IMR-90 (cell line): ENCODE measurements around the gene LPGAT1. TPM values are rescaled to one million over a fixed set of nuclear protein-coding genes. Genes with fewer than 3 reads are reported as not detected.

Experiments
- ATAC-seq: fragments of 200-7000 bp; cut with Tn5 transposase; 2 replicates; pipeline ENCODE4 v1.9.1; 2020; ENCODE audit warnings: low read depth, mild to moderate bottlenecking, moderate library complexity
- BruUV-seq: library from RNA; stranded (reverse); fragments of 400-500 nt; replicated peaks from 2 replicates; lab custom pipeline; 2021; lab: Mats Ljungman, UMichigan
- CTCF ChIA-PET: fragments of 300-600 bp; formaldehyde crosslinking; extraction: SDS; loops from one replicate; lab custom pipeline; 2021; ENCODE audit warnings: antibody characterized with exemption; lab: Yijun Ruan, JAX
- POLR2A ChIA-PET: fragments of 300-600 bp; sonication (Branson Sonifier 250); formaldehyde crosslinking; loops from one replicate; lab custom pipeline; 2022; ENCODE audit warnings: antibody characterized with exemption; ENCODE audit not compliant: unreplicated experiment; lab: Charles Lee
- DNase-seq: peaks from one replicate; pipeline ENCODE4 v3.0.0; 2013
- H2AFZ ChIP-seq: replicated peaks from 2 replicates; pipeline ENCODE3; 2013; ENCODE audit warnings: low read length, mild to moderate bottlenecking; ENCODE audit not compliant: poor library complexity
- H2AK5ac ChIP-seq: 2 replicates; pipeline ENCODE4 v1.6.1; 2013; ENCODE audit warnings: low read depth, low read length, inconsistent platforms
- H2AK9ac ChIP-seq: replicated peaks from 2 replicates; pipeline ENCODE3; 2013; ENCODE audit warnings: mild to moderate bottlenecking, low read depth, low read length, moderate library complexity; ENCODE audit not compliant: poor library complexity
- H2BK120ac ChIP-seq: 2 replicates; pipeline ENCODE4 v1.6.1; 2013; ENCODE audit warnings: low read depth, low read length, inconsistent platforms
- H2BK15ac ChIP-seq: 3 replicates; pipeline ENCODE4 v1.6.1; 2013; ENCODE audit warnings: low read depth, low read length, inconsistent platforms
- H2BK20ac ChIP-seq: 2 replicates; pipeline ENCODE4 v1.6.1; 2013; ENCODE audit warnings: low read depth, mild to moderate bottlenecking, inconsistent platforms, low read length, moderate library complexity
- H2BK5ac ChIP-seq: 2 replicates; pipeline ENCODE4 v1.6.1; 2013; ENCODE audit warnings: mild to moderate bottlenecking, low read depth, low read length, inconsistent platforms; ENCODE audit not compliant: poor library complexity, severe bottlenecking
- H3K14ac ChIP-seq: replicated peaks from 2 replicates; pipeline ENCODE4 v1.6.1; 2013; ENCODE audit warnings: low read depth, low read length, inconsistent platforms
- H3K18ac ChIP-seq: 2 replicates; pipeline ENCODE4 v1.6.1; 2013; ENCODE audit warnings: low read depth, low read length, control low read depth
- H3K23ac ChIP-seq: 2 replicates; pipeline ENCODE4 v1.6.1; 2013; ENCODE audit warnings: low read depth, low read length, inconsistent platforms
- H3K27ac ChIP-seq: 2 replicates; pipeline ENCODE4 v1.5.1; 2013; ENCODE audit warnings: mild to moderate bottlenecking, control low read depth, low read length; ENCODE audit not compliant: insufficient read depth
- H3K27me3 ChIP-seq: 2 replicates; pipeline ENCODE4 v1.6.1; 2013; ENCODE audit warnings: low read length; ENCODE audit not compliant: control insufficient read depth, insufficient read depth
- H3K36me3 ChIP-seq: 2 replicates; pipeline ENCODE4 v1.6.1; 2013; ENCODE audit warnings: low read length, mixed read lengths; ENCODE audit not compliant: control insufficient read depth, insufficient read depth
- H3K4ac ChIP-seq: 2 replicates; pipeline ENCODE4 v1.6.1; 2013; ENCODE audit warnings: low read depth, low read length, inconsistent platforms
- H3K4me1 ChIP-seq: 2 replicates; pipeline ENCODE4 v1.6.1; 2013; ENCODE audit warnings: low read length, mixed read lengths; ENCODE audit not compliant: control insufficient read depth, insufficient read depth
- H3K4me2 ChIP-seq: 2 replicates; pipeline ENCODE4 v1.6.1; 2013; ENCODE audit warnings: low read depth, mild to moderate bottlenecking, control low read depth, low read length, moderate library complexity
- H3K4me3 ChIP-seq: 2 replicates; pipeline ENCODE4 v1.5.1; 2013; ENCODE audit warnings: low read depth, mild to moderate bottlenecking, control low read depth, low read length, moderate library complexity; ENCODE audit not compliant: insufficient read depth
- H3K56ac ChIP-seq: 2 replicates; pipeline ENCODE4 v1.6.1; 2013; ENCODE audit warnings: low read length, inconsistent platforms; ENCODE audit not compliant: insufficient read depth; ENCODE audit errors: extremely low read depth
- H3K79me1 ChIP-seq, 2 experiments: 2 replicates each; pipeline ENCODE4 v1.6.1; 2013; ENCODE audit warnings: low read length in 2 of 2, inconsistent platforms in 1 of 2, low read depth in 1 of 2
- H3K9ac ChIP-seq: 2 replicates; pipeline ENCODE4 v1.6.1; 2013; ENCODE audit warnings: low read depth, low read length, control low read depth
- H3K9me1 ChIP-seq: 2 replicates; pipeline ENCODE4 v1.6.1; 2013; ENCODE audit warnings: low read length, inconsistent platforms; ENCODE audit not compliant: insufficient read depth
- H3K9me3 ChIP-seq: 2 replicates; pipeline ENCODE4 v1.6.1; 2013; ENCODE audit warnings: low read length; ENCODE audit not compliant: control insufficient read depth, insufficient read depth
- H4K20me1 ChIP-seq: 2 replicates; pipeline ENCODE4 v1.6.1; 2013; ENCODE audit warnings: low read length, inconsistent platforms; ENCODE audit not compliant: insufficient read depth
- H4K5ac ChIP-seq: 2 replicates; pipeline ENCODE4 v1.6.1; 2013; ENCODE audit warnings: mild to moderate bottlenecking, low read depth, low read length, control low read depth
- H4K8ac ChIP-seq, 2 experiments: 2 replicates each; pipeline ENCODE4 v1.6.1; 2013; ENCODE audit warnings: low read depth in 2 of 2, low read length in 2 of 2, control low read depth in 1 of 2, inconsistent platforms in 1 of 2
- H4K91ac ChIP-seq: 2 replicates; pipeline ENCODE4 v1.6.1; 2013; ENCODE audit warnings: low read depth, low read length, inconsistent platforms; ENCODE audit not compliant: insufficient read depth
- BHLHE40 ChIP-seq: fragments of 150-350 bp; IDR thresholded peaks from 2 replicates; pipeline ENCODE4 v1.6.1; 2016; ENCODE audit warnings: mild to moderate bottlenecking, low read depth, low read length
- CEBPB ChIP-seq: IDR thresholded peaks from 2 replicates; pipeline ENCODE4 v1.6.1; 2012; ENCODE audit warnings: low read depth, low read length, improper control_type of control experiment
- FOS ChIP-seq: fragments of 150-350 bp; IDR thresholded peaks from 2 replicates; pipeline ENCODE4 v1.6.1; 2016; ENCODE audit warnings: low read depth, low read length
- MAFK ChIP-seq: IDR thresholded peaks from 2 replicates; pipeline ENCODE4 v1.6.1; 2012; ENCODE audit warnings: low read depth, low read length, improper control_type of control experiment
- MAZ ChIP-seq: IDR thresholded peaks from 2 replicates; pipeline ENCODE4 v1.6.1; 2012; ENCODE audit warnings: low read depth, mild to moderate bottlenecking, low read length, improper control_type of control experiment, moderate library complexity, borderline replicate concordance
- MXI1 ChIP-seq: IDR thresholded peaks from 2 replicates; pipeline ENCODE4 v1.6.1; 2012; ENCODE audit warnings: low read depth, mild to moderate bottlenecking, low read length, moderate library complexity, borderline replicate concordance
- NFE2L2 ChIP-seq: fragments of 150-350 bp; IDR thresholded peaks from 2 replicates; pipeline ENCODE4 v1.6.1; 2016; ENCODE audit warnings: low read depth, mild to moderate bottlenecking, low read length
- POLR2A ChIP-seq: IDR thresholded peaks from 2 replicates; pipeline ENCODE4 v1.6.1; 2012; ENCODE audit warnings: mild to moderate bottlenecking, low read depth, low read length
- RAD21 ChIP-seq: IDR thresholded peaks from 2 replicates; pipeline ENCODE4 v1.6.1; 2012; ENCODE audit warnings: low read length, improper control_type of control experiment
- RFX5 ChIP-seq: IDR thresholded peaks from 2 replicates; pipeline ENCODE4 v1.8.0; 2012; ENCODE audit warnings: low read depth, mild to moderate bottlenecking, low read length, moderate library complexity
- SMC3 ChIP-seq: fragments of 150-350 bp; IDR thresholded peaks from 2 replicates; pipeline ENCODE4 v1.6.1; 2016; ENCODE audit warnings: low read depth, mild to moderate bottlenecking, antibody characterized with exemption, low read length, moderate library complexity
- WGBS, 2 experiments: methylation state at CpG; one replicate each; pipeline versions ENCODE4 v1.1.5 to v1.1.7; 2013; ENCODE audit warnings: missing lambda C conversion rate in 2 of 2; ENCODE audit not compliant: insufficient read length in 1 of 2; ENCODE audit errors: extremely low coverage in 2 of 2; 5-methylcytosine and 5-hydroxymethylcytosine counted together
- dilution Hi-C: fragments of 300-500 bp; cut with HindIII; formaldehyde crosslinking; loops from one replicate; pipeline ENCODE4 v1.14.3; 2018; ENCODE audit warnings: low sequenced_read_pairs; ENCODE audit not compliant: unreplicated experiment
- in situ Hi-C: fragments of 300-500 bp; cut with MboI; formaldehyde crosslinking; loops from 3 replicates; pipeline ENCODE4 v1.14.3; 2019; ENCODE audit warnings: low sequenced_read_pairs, inconsistent platforms, mixed read lengths
- intact Hi-C: fragments of 100-400 bp; cut with micrococcal nuclease; formaldehyde crosslinking; loops from 2 replicates; pipeline ENCODE4 v1.10.0; 2022
- polyA plus RNA-seq, 3 experiments: library from polyadenylated mRNA; depleted of rRNA; stranded (reverse); fragments of >200 nt; gene quantifications; 2 replicates each; pipeline ENCODE4 v1.2.3, GENCODE V29; 2012; ENCODE audit warnings: low replicate concordance in 1 of 3
- total RNA-seq: library from RNA; depleted of rRNA; stranded (reverse); fragments of >200 nt; gene quantifications from 2 replicates; pipeline ENCODE4 v1.2.3, GENCODE V29; 2012
- TF ChIP-seq, protein P1 (sequence below): fragments of 150-350 bp; IDR thresholded peaks from 2 replicates; pipeline ENCODE4 v1.6.1; 2016; ENCODE audit warnings: low read depth, mild to moderate bottlenecking, low read length, moderate library complexity, borderline replicate concordance
- TF ChIP-seq, protein P2 (sequence below): fragments of 150-350 bp; IDR thresholded peaks from 2 replicates; pipeline ENCODE4 v1.6.1; 2017; ENCODE audit warnings: mild to moderate bottlenecking, antibody characterized with exemption, low read length, low read depth
- TF ChIP-seq, protein P3 (sequence below): conservative IDR thresholded peaks from 2 replicates; pipeline ENCODE4 v1.5.1; 2012; ENCODE audit warnings: mild to moderate bottlenecking, low read depth, low read length, improper control_type of control experiment

Gene LPGAT1
- total and polyA plus RNA-seq, 2 of the 4 experiments (the other 2 are of a cell fraction) = 6.7 to 13.6 TPM

GRCh38 chr1:211843507-211844298, 13.1 kb upstream of the LPGAT1 start:
- Histone ChIP-seq H2AK9ac (no peak overlapping the region), H4K8ac (no peak overlapping the region), H3K14ac (no peak overlapping the region), H3K36me3 (no peaks in the 10 kb centered on the region), H2BK20ac (no peak overlapping the region), H3K4me1 (no peaks in the 10 kb centered on the region), H3K27me3 (peaks cover 2% of the 10 kb centered on the region), H3K4me2 (peak overlapping the region; percentile 70; the same call in 1 of the 2 replicates), H3K79me1 (no peaks in the 10 kb centered on the region), H4K5ac (no peak overlapping the region), H4K91ac (no peak overlapping the region), H3K9me1 (no peaks in the 10 kb centered on the region), H3K18ac (no peak overlapping the region), H3K4me3 (no peak overlapping the region), H2AFZ (no peak overlapping the region), H3K27ac (no peak overlapping the region), H3K23ac (no peak overlapping the region), H2AK5ac (no peak overlapping the region), H3K56ac (no peak overlapping the region), H3K9me3 (no peaks in the 10 kb centered on the region), H2BK5ac (no peak overlapping the region), H4K20me1 (no peaks in the 10 kb centered on the region), H3K4ac (no peak overlapping the region), H2BK120ac (no peak overlapping the region), H3K9ac (no peak overlapping the region), H2BK15ac (no peak overlapping the region)
- TF ChIP-seq CEBPB = no peak
- no peak for TF ChIP-seq BHLHE40
- TF ChIP-seq POLR2A = no peak
- TF ChIP-seq MXI1 = no peak
- TF ChIP-seq RFX5 = no peak
- no peak for TF ChIP-seq NFE2L2
- TF ChIP-seq FOS = no peak
- TF ChIP-seq, protein P1, sequence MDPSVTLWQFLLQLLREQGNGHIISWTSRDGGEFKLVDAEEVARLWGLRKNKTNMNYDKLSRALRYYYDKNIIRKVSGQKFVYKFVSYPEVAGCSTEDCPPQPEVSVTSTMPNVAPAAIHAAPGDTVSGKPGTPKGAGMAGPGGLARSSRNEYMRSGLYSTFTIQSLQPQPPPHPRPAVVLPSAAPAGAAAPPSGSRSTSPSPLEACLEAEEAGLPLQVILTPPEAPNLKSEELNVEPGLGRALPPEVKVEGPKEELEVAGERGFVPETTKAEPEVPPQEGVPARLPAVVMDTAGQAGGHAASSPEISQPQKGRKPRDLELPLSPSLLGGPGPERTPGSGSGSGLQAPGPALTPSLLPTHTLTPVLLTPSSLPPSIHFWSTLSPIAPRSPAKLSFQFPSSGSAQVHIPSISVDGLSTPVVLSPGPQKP = no peak
- TF ChIP-seq, protein P2, sequence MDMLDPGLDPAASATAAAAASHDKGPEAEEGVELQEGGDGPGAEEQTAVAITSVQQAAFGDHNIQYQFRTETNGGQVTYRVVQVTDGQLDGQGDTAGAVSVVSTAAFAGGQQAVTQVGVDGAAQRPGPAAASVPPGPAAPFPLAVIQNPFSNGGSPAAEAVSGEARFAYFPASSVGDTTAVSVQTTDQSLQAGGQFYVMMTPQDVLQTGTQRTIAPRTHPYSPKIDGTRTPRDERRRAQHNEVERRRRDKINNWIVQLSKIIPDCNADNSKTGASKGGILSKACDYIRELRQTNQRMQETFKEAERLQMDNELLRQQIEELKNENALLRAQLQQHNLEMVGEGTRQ = no peak
- TF ChIP-seq RAD21 = no peak
- TF ChIP-seq MAFK = no peak
- TF ChIP-seq, protein P3, sequence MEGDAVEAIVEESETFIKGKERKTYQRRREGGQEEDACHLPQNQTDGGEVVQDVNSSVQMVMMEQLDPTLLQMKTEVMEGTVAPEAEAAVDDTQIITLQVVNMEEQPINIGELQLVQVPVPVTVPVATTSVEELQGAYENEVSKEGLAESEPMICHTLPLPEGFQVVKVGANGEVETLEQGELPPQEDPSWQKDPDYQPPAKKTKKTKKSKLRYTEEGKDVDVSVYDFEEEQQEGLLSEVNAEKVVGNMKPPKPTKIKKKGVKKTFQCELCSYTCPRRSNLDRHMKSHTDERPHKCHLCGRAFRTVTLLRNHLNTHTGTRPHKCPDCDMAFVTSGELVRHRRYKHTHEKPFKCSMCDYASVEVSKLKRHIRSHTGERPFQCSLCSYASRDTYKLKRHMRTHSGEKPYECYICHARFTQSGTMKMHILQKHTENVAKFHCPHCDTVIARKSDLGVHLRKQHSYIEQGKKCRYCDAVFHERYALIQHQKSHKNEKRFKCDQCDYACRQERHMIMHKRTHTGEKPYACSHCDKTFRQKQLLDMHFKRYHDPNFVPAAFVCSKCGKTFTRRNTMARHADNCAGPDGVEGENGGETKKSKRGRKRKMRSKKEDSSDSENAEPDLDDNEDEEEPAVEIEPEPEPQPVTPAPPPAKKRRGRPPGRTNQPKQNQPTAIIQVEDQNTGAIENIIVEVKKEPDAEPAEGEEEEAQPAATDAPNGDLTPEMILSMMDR = no peak
- TF ChIP-seq MAZ = no peak
- no peak for TF ChIP-seq SMC3
- WGBS, 2 experiments = no CpG with 5 or more reads among the region's 7 CpGs
- in situ Hi-C loops (no loop called here), dilution Hi-C loops (no loop called here), intact Hi-C loops (no loop called here)
- ATAC-seq (no peak), DNase-seq (no peak)
- BruUV-seq = no TSS peak
- POLR2A ChIA-PET = no interaction called here
- CTCF ChIA-PET = interaction anchor here (1.4 kb wide), 1 partner anchor 191 kb away, joined by 4 read pairs; no protein-coding TSS in a partner anchor
